ENCODE measurements around the gene MIA2.

The MIA2 gene

DNA sequence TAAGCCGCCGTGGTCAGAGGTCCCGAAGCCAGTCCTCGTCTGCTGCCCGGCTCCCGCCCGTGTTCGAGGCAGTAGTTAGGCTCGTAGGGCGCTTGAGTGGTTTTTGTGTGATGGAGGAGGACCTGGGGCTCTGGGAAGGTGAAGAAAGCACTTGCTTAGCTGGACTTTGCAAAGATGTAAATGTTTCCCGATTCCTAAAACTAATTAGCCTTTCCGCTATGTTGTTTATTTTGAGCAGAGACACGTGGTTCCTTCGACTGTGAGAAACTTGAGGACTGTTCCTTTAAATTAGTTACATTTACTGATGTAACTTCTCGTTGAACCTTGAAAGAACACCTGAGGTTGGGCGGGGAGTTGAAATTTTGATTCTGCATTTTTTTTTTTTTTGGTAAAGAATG is 33.9 kb downstream of the MIA2 start:
- H3K79me2 ChIP-seq (ENCODE audit: control insufficient read depth, low read length), result peaks cover 57% of the 10 kb centered on the region
- no peaks in the 10 kb centered on the region for H3K9me2 ChIP-seq (replicated peaks; ENCODE audit: control insufficient read depth, low read length)
- H3K4me1 ChIP-seq (ENCODE audit: control insufficient read depth, low read length), result peaks cover 34% of the 10 kb centered on the region
- H3K27me3 ChIP-seq (ENCODE audit: control insufficient read depth, low read length), result no peaks in the 10 kb centered on the region
- H3F3A ChIP-seq (ENCODE audit: control insufficient read depth, insufficient read depth), result peaks cover 5% of the 10 kb centered on the region; the same call in 1 of the 2 replicates
- no peaks in the 10 kb centered on the region for H4K20me1 ChIP-seq (ENCODE audit: control insufficient read depth, insufficient read depth, low read depth, low read length)
- H3K36me3 ChIP-seq (ENCODE audit: control insufficient read depth, low read length), result no peaks in the 10 kb centered on the region; the same call in none of the 2 replicates
- TF ChIP-seq, protein P1, sequence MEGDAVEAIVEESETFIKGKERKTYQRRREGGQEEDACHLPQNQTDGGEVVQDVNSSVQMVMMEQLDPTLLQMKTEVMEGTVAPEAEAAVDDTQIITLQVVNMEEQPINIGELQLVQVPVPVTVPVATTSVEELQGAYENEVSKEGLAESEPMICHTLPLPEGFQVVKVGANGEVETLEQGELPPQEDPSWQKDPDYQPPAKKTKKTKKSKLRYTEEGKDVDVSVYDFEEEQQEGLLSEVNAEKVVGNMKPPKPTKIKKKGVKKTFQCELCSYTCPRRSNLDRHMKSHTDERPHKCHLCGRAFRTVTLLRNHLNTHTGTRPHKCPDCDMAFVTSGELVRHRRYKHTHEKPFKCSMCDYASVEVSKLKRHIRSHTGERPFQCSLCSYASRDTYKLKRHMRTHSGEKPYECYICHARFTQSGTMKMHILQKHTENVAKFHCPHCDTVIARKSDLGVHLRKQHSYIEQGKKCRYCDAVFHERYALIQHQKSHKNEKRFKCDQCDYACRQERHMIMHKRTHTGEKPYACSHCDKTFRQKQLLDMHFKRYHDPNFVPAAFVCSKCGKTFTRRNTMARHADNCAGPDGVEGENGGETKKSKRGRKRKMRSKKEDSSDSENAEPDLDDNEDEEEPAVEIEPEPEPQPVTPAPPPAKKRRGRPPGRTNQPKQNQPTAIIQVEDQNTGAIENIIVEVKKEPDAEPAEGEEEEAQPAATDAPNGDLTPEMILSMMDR (IDR thresholded peaks at IDR 0.05; ENCODE audit: low read depth, low read length, poor library complexity, severe bottlenecking), result no peak
- no peak for TF ChIP-seq EZH2phosphoT487 (IDR thresholded peaks at IDR 0.05; ENCODE audit: borderline replicate concordance, low read length)
- H3K9me3 ChIP-seq (ENCODE audit: control insufficient read depth, insufficient read depth, low read length), result peaks cover 8% of the 10 kb centered on the region
- peak overlapping the region; percentile 72 for H3K27ac ChIP-seq (ENCODE audit: low read depth, low read length)
- peak overlapping the region; percentile 97 for H3K4me3 ChIP-seq (ENCODE audit: low read length)
- H3K4me2 ChIP-seq (ENCODE audit: low read length), result peak overlapping the region; percentile 82

DNA sequence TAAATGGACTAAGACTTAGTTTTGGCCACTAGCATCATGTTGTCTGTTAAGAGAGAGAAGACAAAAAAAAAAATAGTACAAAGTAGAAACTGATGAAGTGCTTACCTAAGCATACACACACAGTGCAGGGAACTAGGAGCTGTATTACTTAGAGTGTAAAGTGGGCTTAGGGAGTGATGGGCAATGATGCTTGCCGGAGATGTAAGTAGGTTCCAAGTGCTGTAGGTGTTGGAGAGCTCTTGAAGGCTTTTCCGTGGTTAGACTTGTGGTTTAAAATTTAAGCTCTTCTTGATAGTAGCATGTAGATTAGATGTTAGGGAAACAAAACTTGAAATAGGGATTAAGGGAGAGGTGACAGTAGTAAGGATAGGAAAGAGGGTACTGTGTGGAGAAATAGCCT is 34.7 kb downstream of the MIA2 start:
- peak overlapping the region; percentile 72; the same call in 1 of the 2 replicates for H3K27ac ChIP-seq (ENCODE audit: low read depth, low read length)

DNA sequence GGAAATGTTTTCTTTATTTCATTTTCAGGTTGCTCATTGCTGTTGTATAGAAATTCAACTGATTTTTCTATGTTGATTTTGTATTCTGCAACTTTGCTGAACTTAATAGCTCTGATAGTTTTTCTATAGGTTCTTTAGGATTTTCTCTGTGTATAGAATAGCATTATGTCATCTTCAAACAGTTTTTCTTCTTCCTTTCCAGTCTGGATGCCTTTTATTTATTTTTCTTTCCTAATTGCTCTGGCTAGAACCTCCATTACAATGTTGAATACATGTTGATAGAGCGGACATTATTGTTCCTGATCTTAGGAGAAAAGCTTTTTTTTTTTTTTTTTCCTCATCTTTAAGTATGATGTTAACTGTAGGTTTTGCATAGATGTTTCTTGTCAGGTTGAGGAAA is 39.2 kb downstream of the MIA2 start:
- Histone ChIP-seq H3K27ac (ENCODE audit: low read depth, low read length) (no peak overlapping the region), H4K20me1 (ENCODE audit: control insufficient read depth, insufficient read depth, low read depth, low read length) (no peaks in the 10 kb centered on the region), H3K4me2 (ENCODE audit: low read length) (no peak overlapping the region), H3K36me3 (ENCODE audit: control insufficient read depth, low read length) (no peaks in the 10 kb centered on the region; the same call in 1 of the 2 replicates), H3K9me3 (ENCODE audit: control insufficient read depth, insufficient read depth, low read length) (peaks cover 15% of the 10 kb centered on the region), H3K79me2 (ENCODE audit: control insufficient read depth, low read length) (peaks cover 92% of the 10 kb centered on the region), H3K4me1 (ENCODE audit: control insufficient read depth, low read length) (peaks cover 22% of the 10 kb centered on the region), H3F3A (ENCODE audit: control insufficient read depth, insufficient read depth) (peaks cover 2% of the 10 kb centered on the region; the same call in 1 of the 2 replicates), H3K9me2 (replicated peaks; ENCODE audit: control insufficient read depth, low read length) (no peaks in the 10 kb centered on the region), H3K27me3 (ENCODE audit: control insufficient read depth, low read length) (no peaks in the 10 kb centered on the region), H3K4me3 (ENCODE audit: low read length) (no peak overlapping the region)
- TF ChIP-seq EZH2phosphoT487 (IDR thresholded peaks at IDR 0.05; ENCODE audit: borderline replicate concordance, low read length), result no peak
- TF ChIP-seq, protein P1 (IDR thresholded peaks at IDR 0.05; ENCODE audit: low read depth, low read length, poor library complexity, severe bottlenecking), result no peak

More for the DNA sequence above, 34.7 kb downstream of the MIA2 start:
- no peak for TF ChIP-seq EZH2phosphoT487 (IDR thresholded peaks at IDR 0.05; ENCODE audit: borderline replicate concordance, low read length)
- TF ChIP-seq, protein P1 (IDR thresholded peaks at IDR 0.05; ENCODE audit: low read depth, low read length, poor library complexity, severe bottlenecking), result no peak
- Histone ChIP-seq H3K4me3 (ENCODE audit: low read length) (peak overlapping the region; percentile 97), H3K9me3 (ENCODE audit: control insufficient read depth, insufficient read depth, low read length) (peaks cover 11% of the 10 kb centered on the region), H4K20me1 (ENCODE audit: control insufficient read depth, insufficient read depth, low read depth, low read length) (no peaks in the 10 kb centered on the region), H3F3A (ENCODE audit: control insufficient read depth, insufficient read depth) (peaks cover 5% of the 10 kb centered on the region; the same call in 1 of the 2 replicates), H3K27me3 (ENCODE audit: control insufficient read depth, low read length) (no peaks in the 10 kb centered on the region), H3K4me1 (ENCODE audit: control insufficient read depth, low read length) (peaks cover 36% of the 10 kb centered on the region), H3K9me2 (replicated peaks; ENCODE audit: control insufficient read depth, low read length) (no peaks in the 10 kb centered on the region), H3K79me2 (ENCODE audit: control insufficient read depth, low read length) (peaks cover 65% of the 10 kb centered on the region), H3K36me3 (ENCODE audit: control insufficient read depth, low read length) (no peaks in the 10 kb centered on the region; the same call in none of the 2 replicates), H3K4me2 (ENCODE audit: low read length) (peak overlapping the region; percentile 82)
